A204.1 (cell line): ENCODE results near the gene TFIP11.
"Not testable (repeated sequence)": the region's sequence is repeated elsewhere in the genome, so short reads cannot be mapped to it uniquely, and the experiment has no call there.

Source experiments
- FAIRE-seq: peaks from 2 replicates; lab custom pipeline; 2012; peaks lifted over from hg19 to GRCh38; lab: Jason Lieb, UNC

TFIP11 gene

GRCh38 chr22:26541167-26541819 lies 29.0 kb upstream of the TFIP11 start:
- FAIRE-seq: no peak

- FAIRE-seq: no peak
Measured at GRCh38 chr22:26540119-26540518, 27.8 kb upstream of the TFIP11 start.

- FAIRE-seq: no peak
Measured at GRCh38 chr22:26536762-26537134, 24.5 kb upstream of the TFIP11 start.

GRCh38 chr22:26536056-26536761 lies 23.9 kb upstream of the TFIP11 start:
- FAIRE-seq: no peak

- FAIRE-seq: no peak
Measured at GRCh38 chr22:26535603-26535908, 23.3 kb upstream of the TFIP11 start.

GRCh38 chr22:26534874-26535602 lies 22.8 kb upstream of the TFIP11 start:
- no peak for FAIRE-seq

- FAIRE-seq: no peak
Measured at GRCh38 chr22:26534171-26534855, 22.0 kb upstream of the TFIP11 start.

GRCh38 chr22:26529345-26529744 lies 17.1 kb upstream of the TFIP11 start:
- FAIRE-seq: no peak

GRCh38 chr22:26528518-26528917 lies 16.2 kb upstream of the TFIP11 start:
- FAIRE-seq: not testable (repeated sequence)

- no peak for FAIRE-seq
Measured at GRCh38 chr22:26527574-26528465, 15.5 kb upstream of the TFIP11 start.

- FAIRE-seq: no peak
Measured at GRCh38 chr22:26527167-26527566, 14.9 kb upstream of the TFIP11 start.

- no peak for FAIRE-seq
Measured at GRCh38 chr22:26525946-26526564, 13.8 kb upstream of the TFIP11 start.

GRCh38 chr22:26524870-26525269 lies 12.6 kb upstream of the TFIP11 start:
- FAIRE-seq: no peak

- no peak for FAIRE-seq
Measured at GRCh38 chr22:26522592-26522991, 10.3 kb upstream of the TFIP11 start.

- no peak for FAIRE-seq
Measured at GRCh38 chr22:26522012-26522411, 9.7 kb upstream of the TFIP11 start.

GRCh38 chr22:26517429-26517828 lies 5.2 kb upstream of the TFIP11 start:
- no peak for FAIRE-seq

GRCh38 chr22:26516503-26516902 lies 4.2 kb upstream of the TFIP11 start:
- FAIRE-seq: no peak

GRCh38 chr22:26515931-26516330 lies 3.7 kb upstream of the TFIP11 start:
- no peak for FAIRE-seq

GRCh38 chr22:26514419-26515161 lies 2.3 kb upstream of the TFIP11 start:
- no peak for FAIRE-seq

GRCh38 chr22:26513838-26514237 lies 1.6 kb upstream of the TFIP11 start:
- no peak for FAIRE-seq

- no peak for FAIRE-seq
Measured at GRCh38 chr22:26508148-26508547, 4.1 kb downstream of the TFIP11 start.
